Panc1 (cell line): ENCODE measurements around the gene PLXNA2.

Experiments
- CTCF ChIP-seq: fragments of 450-650 bp; IDR thresholded peaks from 2 replicates; pipeline ENCODE4 v1.5.1; 2017; ENCODE audit warnings: mild to moderate bottlenecking
- POLR2AphosphoS5 ChIP-seq: IDR thresholded peaks from 2 replicates; pipeline ENCODE4 v1.6.1; 2012; ENCODE audit warnings: mild to moderate bottlenecking, low read depth, low read length, moderate library complexity
- REST ChIP-seq, 2 experiments: IDR thresholded peaks; 2 replicates each; pipeline ENCODE4 v1.6.1; 2011 to 2012; ENCODE audit warnings: low read depth in 2 of 2, control low read depth in 1 of 2, low read length in 1 of 2, mild to moderate bottlenecking in 1 of 2, moderate library complexity in 1 of 2; ENCODE audit not compliant: insufficient read depth in 1 of 2
- SIN3A ChIP-seq: IDR thresholded peaks from 2 replicates; pipeline ENCODE4 v1.6.1; 2012; ENCODE audit warnings: low read depth, mild to moderate bottlenecking, low read length, moderate library complexity, borderline replicate concordance; ENCODE audit not compliant: insufficient read depth
- TCF7L2 ChIP-seq: IDR thresholded peaks from 2 replicates; pipeline ENCODE4 v1.6.1; 2011; ENCODE audit warnings: mild to moderate bottlenecking, low read depth, low read length, inconsistent platforms

DNA sequence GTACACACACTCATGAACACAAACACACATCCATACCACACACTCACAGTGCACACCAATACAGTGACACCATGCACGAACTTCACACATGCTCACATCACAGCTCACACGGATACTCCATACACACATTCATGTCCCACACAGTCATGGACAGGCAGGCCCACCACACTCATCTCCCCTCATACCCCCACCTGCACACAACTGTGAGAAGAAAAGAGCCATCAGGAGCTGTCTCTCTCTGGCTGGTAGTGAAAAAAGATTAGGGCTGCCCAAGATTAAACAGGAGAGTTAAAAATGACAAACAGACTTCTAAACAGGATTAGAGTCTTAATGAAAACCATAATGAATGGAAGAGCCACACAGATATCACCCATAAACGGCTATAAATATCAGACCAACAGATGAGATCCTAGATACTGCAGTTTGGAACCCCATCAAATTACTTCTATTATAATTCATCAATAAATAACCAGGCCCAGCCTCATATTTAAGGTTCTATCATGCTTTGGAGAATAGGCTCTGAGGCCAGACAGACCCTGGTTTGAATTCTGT lies 122.3 kb downstream of the PLXNA2 start:
- TF ChIP-seq POLR2AphosphoS5 (no peak), CTCF (no peak), REST (IDR thresholded peaks at IDR 0.05; ENCODE audit: insufficient read depth in 1 of 2, low read depth in 2 of 2, low read length in 1 of 2) (no peak), SIN3A (no peak), TCF7L2 (no peak)
